ENCODE results near the gene TEDDM1.
"Not testable (repeated sequence)": the region's sequence is repeated elsewhere in the genome, so short reads cannot be mapped to it uniquely, and the experiment has no call there.

The TEDDM1 gene

GRCh38 chr1:182405578-182405977 is 5.1 kb upstream of the TEDDM1 start:
- DNase-seq, result no peak

GRCh38 chr1:182404781-182405180 is 4.3 kb upstream of the TEDDM1 start:
- DNase-seq, result no peak

GRCh38 chr1:182397653-182398393 is 2.6 kb downstream of the TEDDM1 start:
- DNase-seq, result no peak

GRCh38 chr1:182395906-182396305 is 4.6 kb downstream of the TEDDM1 start:
- DNase-seq, result no peak

GRCh38 chr1:182394055-182394775 is 6.3 kb downstream of the TEDDM1 start:
- DNase-seq, result no peak

- DNase-seq, result no peak
Observed at GRCh38 chr1:182392050-182393028, 8.1 kb downstream of the TEDDM1 start.

- DNase-seq, result peak; percentile 95
Observed at GRCh38 chr1:182391362-182392049, 9.0 kb downstream of the TEDDM1 start, which contains the start of gene GLUL. Gene GLUL, minus strand, starts transcription at chr1:182391790. Its CDS starts 3,053 bp downstream, at chr1:182388737.

GRCh38 chr1:182391028-182391361 is 9.5 kb downstream of the TEDDM1 start:
- DNase-seq, result no peak

GRCh38 chr1:182389619-182390047 is 10.8 kb downstream of the TEDDM1 start:
- no peak for DNase-seq

GRCh38 chr1:182388392-182389134 is 11.9 kb downstream of the TEDDM1 start:
- no peak for DNase-seq

- no peak for DNase-seq
Observed at GRCh38 chr1:182387566-182387965, 12.9 kb downstream of the TEDDM1 start.

- no peak for DNase-seq
Observed at GRCh38 chr1:182386980-182387379, 13.5 kb downstream of the TEDDM1 start.

- DNase-seq, result no peak
Observed at GRCh38 chr1:182385885-182386853, 14.3 kb downstream of the TEDDM1 start.

- no peak for DNase-seq
Observed at GRCh38 chr1:182384387-182384960, 16.0 kb downstream of the TEDDM1 start.

GRCh38 chr1:182383934-182384333 is 16.5 kb downstream of the TEDDM1 start:
- DNase-seq, result no peak

- DNase-seq, result no peak
Observed at GRCh38 chr1:182383037-182383661, 17.3 kb downstream of the TEDDM1 start.

- no peak for DNase-seq
Observed at GRCh38 chr1:182381962-182382819, 18.3 kb downstream of the TEDDM1 start.

GRCh38 chr1:182380199-182380598 is 20.3 kb downstream of the TEDDM1 start:
- no peak for DNase-seq

- DNase-seq, result not testable (repeated sequence)
Observed at GRCh38 chr1:182379781-182380180, 20.7 kb downstream of the TEDDM1 start.
